Thyroid gland (tissue), 4 donors: ENCODE data around the gene HDAC11. TPM values are rescaled to one million over a fixed set of nuclear protein-coding genes. Genes with fewer than 3 reads are reported as not detected.

Experiments used
- DNase-seq, 2 donors: peaks; one replicate each; pipeline ENCODE4 v3.0.0-alpha.2; 2019
- H3K27ac ChIP-seq, 3 donors: fragments of 200-600 bp; sonication (generic); 1 replicate in 2 of 3; 2 replicates in 1 of 3; pipeline ENCODE4 v1.5.1; 2016 to 2019; ENCODE audit warnings: mild to moderate bottlenecking in 1 of 3, moderate library complexity in 1 of 3
- H3K27me3 ChIP-seq: fragments of 200-600 bp; sonication (generic); one replicate; pipeline ENCODE4 v1.5.1; 2019
- H3K36me3 ChIP-seq, 2 donors: fragments of 200-600 bp; sonication (generic); one replicate each; pipeline ENCODE4 v1.5.1; 2016 to 2019
- H3K4me1 ChIP-seq, 2 donors: fragments of 200-600 bp; sonication (generic); one replicate each; pipeline ENCODE4 v1.5.1; 2017 to 2019
- H3K4me3 ChIP-seq, 3 donors: fragments of 200-600 bp; sonication (generic); replicated peaks in 1 of 3; 1 replicate in 2 of 3; 2 replicates in 1 of 3; pipeline ENCODE4 v1.5.1; 2016; ENCODE audit warnings: mild to moderate bottlenecking in 1 of 3
- H3K9me3 ChIP-seq: fragments of 200-600 bp; sonication (generic); one replicate; pipeline ENCODE4 v1.5.1; 2017
- CTCF ChIP-seq, 6 experiments: fragments of 200-600 bp in 3 of 6; fragments of 450-650 bp in 3 of 6; sonication (generic) in 3 of 6; IDR thresholded peaks; one replicate each; pipeline ENCODE4 v1.5.1; 2016 to 2019; ENCODE audit warnings: antibody characterized with exemption in 6 of 6, mild to moderate bottlenecking in 2 of 6, inconsistent platforms in 1 of 6, moderate library complexity in 1 of 6
- POLR2A ChIP-seq, 2 donors: fragments of 450-650 bp; IDR thresholded peaks; one replicate each; pipeline ENCODE4 v1.6.1; 2017; ENCODE audit warnings: antibody characterized with exemption in 2 of 2, mild to moderate bottlenecking in 2 of 2, moderate library complexity in 1 of 2
- WGBS, 2 donors: methylation state at CpG; one replicate each; pipeline ENCODE4 v1.1.5; 2017; 5-methylcytosine and 5-hydroxymethylcytosine counted together
- intact Hi-C: fragments of 100-400 bp; cut with DNase I; formaldehyde crosslinking; loops from one replicate; pipeline ENCODE4 v1.15.1; 2023
- total RNA-seq, 4 donors: library from RNA; depleted of rRNA; stranded (reverse); fragments of >200 nt; gene quantifications; one replicate each; pipeline ENCODE4 v1.2.3, GENCODE V29; 2016

Gene HDAC11
- total RNA-seq, 4 donors from 2014 or later = 18.8 to 47.5 (median 30.8) TPM

GRCh38 chr3:13539292-13539638 is 59.2 kb downstream of the HDAC11 start:
- no peak for DNase-seq

GRCh38 chr3:13539671-13540070 is 59.6 kb downstream of the HDAC11 start:
- peaks cover 0 to 5% of the 10 kb centered on the region in 2 donors for H3K4me1 ChIP-seq
- peak overlapping the region in 1 of 3 donors; percentile 30 for H3K27ac ChIP-seq
- no peak for DNase-seq
- H3K9me3 ChIP-seq = no peaks in the 10 kb centered on the region
- WGBS, 2 donors = 79 to 87% methylated on average over 7 to 8 of the region's 8 CpGs
- no peaks in the 10 kb centered on the region for H3K27me3 ChIP-seq
- TF ChIP-seq CTCF (IDR thresholded peaks at IDR 0.05) = no peak
- TF ChIP-seq POLR2A (IDR thresholded peaks at IDR 0.05) = no peak
- intact Hi-C loops = no loop called here
- no peak overlapping the region for H3K4me3 ChIP-seq
- no peaks in the 10 kb centered on the region for H3K36me3 ChIP-seq

More at GRCh38 chr3:13539292-13539638, 59.2 kb downstream of the HDAC11 start:
- H3K27me3 ChIP-seq = no peaks in the 10 kb centered on the region
- TF ChIP-seq CTCF (IDR thresholded peaks at IDR 0.05) (no peak), POLR2A (IDR thresholded peaks at IDR 0.05) (no peak)
- no peak overlapping the region for H3K4me3 ChIP-seq
- no peaks in the 10 kb centered on the region for H3K9me3 ChIP-seq
- intact Hi-C loops = no loop called here
- 76 to 90% methylated on average over 2 to 5 of the region's 5 CpGs for WGBS, 2 donors
- H3K4me1 ChIP-seq = peaks cover 0 to 5% of the 10 kb centered on the region in 2 donors
- no peak overlapping the region for H3K27ac ChIP-seq
- H3K36me3 ChIP-seq = no peaks in the 10 kb centered on the region

DNA sequence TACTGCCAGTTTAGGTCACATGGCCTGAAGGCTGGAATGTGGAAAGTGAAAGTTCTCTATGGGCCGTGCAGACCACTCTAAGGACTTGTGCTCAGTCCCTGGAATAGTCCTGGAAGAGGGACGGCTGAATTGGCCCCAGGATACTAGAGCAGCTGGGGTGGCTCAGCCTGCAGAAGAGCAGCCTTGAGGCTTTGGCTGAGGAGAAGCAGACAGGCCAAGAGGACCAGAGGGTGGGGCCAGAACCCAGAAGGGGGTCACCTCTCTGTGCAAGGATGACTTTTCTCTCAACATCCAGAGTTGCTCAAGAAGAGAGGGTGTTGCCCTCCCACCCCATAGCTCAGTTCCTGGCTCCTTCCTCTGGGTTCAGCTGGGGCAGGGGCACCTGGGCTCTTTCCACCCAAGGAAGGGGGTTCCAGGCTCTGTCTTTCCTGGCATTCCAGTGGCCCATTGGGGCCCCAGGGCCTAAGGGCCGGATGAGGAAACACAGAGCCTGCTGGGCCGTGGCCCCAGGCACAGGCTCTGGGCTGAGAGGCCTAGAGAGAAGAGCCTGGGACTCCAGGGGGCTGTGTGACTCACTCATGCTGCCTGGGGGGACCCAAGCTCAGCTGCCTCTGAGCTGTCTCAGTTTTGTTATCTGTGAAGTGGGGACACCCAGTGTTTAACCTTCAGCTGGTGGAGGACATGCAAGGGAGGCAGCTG is 60.3 kb downstream of the HDAC11 start:
- intact Hi-C loops = no loop called here

GRCh38 chr3:13541691-13542090 is 61.6 kb downstream of the HDAC11 start:
- DNase-seq = no peak
- H3K27me3 ChIP-seq = no peaks in the 10 kb centered on the region
- TF ChIP-seq CTCF (IDR thresholded peaks at IDR 0.05) = no peak
- TF ChIP-seq POLR2A (IDR thresholded peaks at IDR 0.05) = no peak

More for the DNA sequence above, 60.3 kb downstream of the HDAC11 start:
- 24 to 82% methylated on average over 2 to 3 of the region's 4 CpGs for WGBS, 2 donors
- peaks cover 0 to 5% of the 10 kb centered on the region in 2 donors for H3K4me1 ChIP-seq
- no peaks in the 10 kb centered on the region for H3K36me3 ChIP-seq
- TF ChIP-seq POLR2A (IDR thresholded peaks at IDR 0.05) (no peak), CTCF (IDR thresholded peaks at IDR 0.05) (no peak)
- H3K9me3 ChIP-seq = no peaks in the 10 kb centered on the region
- H3K27ac ChIP-seq = peak overlapping the region in 1 of 3 donors; percentile 30
- H3K27me3 ChIP-seq = no peaks in the 10 kb centered on the region
- no peak for DNase-seq
- H3K4me3 ChIP-seq = no peak overlapping the region

GRCh38 chr3:13542142-13542541 is 62.0 kb downstream of the HDAC11 start:
- 88 to 89% methylated on average over 3 of the region's 3 CpGs for WGBS, 2 donors
- no peak overlapping the region for H3K4me3 ChIP-seq
- no peaks in the 10 kb centered on the region for H3K27me3 ChIP-seq
- no peaks in the 10 kb centered on the region for H3K9me3 ChIP-seq
- H3K27ac ChIP-seq = no peak overlapping the region
- no peak for DNase-seq
- intact Hi-C loops = no loop called here
- H3K36me3 ChIP-seq = no peaks in the 10 kb centered on the region
- TF ChIP-seq CTCF (IDR thresholded peaks at IDR 0.05) = no peak
- no peaks in the 10 kb centered on the region for H3K4me1 ChIP-seq

More at GRCh38 chr3:13541691-13542090, 61.6 kb downstream of the HDAC11 start:
- peaks cover 0 to 2% of the 10 kb centered on the region in 2 donors for H3K4me1 ChIP-seq
- no peak overlapping the region for H3K27ac ChIP-seq
- H3K36me3 ChIP-seq = no peaks in the 10 kb centered on the region
- intact Hi-C loops = no loop called here
- H3K9me3 ChIP-seq = no peaks in the 10 kb centered on the region
- WGBS, 2 donors = 60 to 61% methylated on average over 3 of the region's 3 CpGs
- no peak overlapping the region for H3K4me3 ChIP-seq
